Measurements from ENCODE around the gene MANF.

DNA sequence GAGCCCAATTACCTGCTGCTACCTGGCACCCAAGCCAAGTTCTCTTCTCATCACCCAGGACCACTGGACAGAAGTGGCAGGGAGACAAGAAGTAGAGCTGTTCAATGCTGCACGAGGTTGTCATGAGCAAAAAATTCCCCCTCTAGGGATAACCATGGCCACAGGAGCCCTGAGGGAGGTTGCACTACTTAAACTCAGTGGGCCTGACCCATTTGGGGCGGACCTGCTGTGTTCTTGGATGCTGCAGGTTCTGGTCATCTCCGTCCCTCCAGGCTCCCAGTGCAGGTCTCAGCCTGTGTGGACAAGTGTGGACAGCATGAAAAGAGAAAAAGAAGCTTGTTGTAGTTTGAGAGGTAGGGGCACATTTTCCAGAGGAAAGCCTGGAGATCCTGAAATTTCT lies 26.1 kb upstream of the MANF start:
- TF ChIP-seq, protein P1, sequence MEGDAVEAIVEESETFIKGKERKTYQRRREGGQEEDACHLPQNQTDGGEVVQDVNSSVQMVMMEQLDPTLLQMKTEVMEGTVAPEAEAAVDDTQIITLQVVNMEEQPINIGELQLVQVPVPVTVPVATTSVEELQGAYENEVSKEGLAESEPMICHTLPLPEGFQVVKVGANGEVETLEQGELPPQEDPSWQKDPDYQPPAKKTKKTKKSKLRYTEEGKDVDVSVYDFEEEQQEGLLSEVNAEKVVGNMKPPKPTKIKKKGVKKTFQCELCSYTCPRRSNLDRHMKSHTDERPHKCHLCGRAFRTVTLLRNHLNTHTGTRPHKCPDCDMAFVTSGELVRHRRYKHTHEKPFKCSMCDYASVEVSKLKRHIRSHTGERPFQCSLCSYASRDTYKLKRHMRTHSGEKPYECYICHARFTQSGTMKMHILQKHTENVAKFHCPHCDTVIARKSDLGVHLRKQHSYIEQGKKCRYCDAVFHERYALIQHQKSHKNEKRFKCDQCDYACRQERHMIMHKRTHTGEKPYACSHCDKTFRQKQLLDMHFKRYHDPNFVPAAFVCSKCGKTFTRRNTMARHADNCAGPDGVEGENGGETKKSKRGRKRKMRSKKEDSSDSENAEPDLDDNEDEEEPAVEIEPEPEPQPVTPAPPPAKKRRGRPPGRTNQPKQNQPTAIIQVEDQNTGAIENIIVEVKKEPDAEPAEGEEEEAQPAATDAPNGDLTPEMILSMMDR (conservative IDR thresholded peaks at IDR 0.05; ENCODE audit: low read depth in 2 of 2), result no peak
- TF ChIP-seq EZH2 (IDR thresholded peaks at IDR 0.05; ENCODE audit: low read depth, unreplicated experiment) (no peak), POLR2AphosphoS5 (IDR thresholded peaks at IDR 0.05; ENCODE audit: low read depth) (no peak), STAT1 (IDR thresholded peaks at IDR 0.05; ENCODE audit: unreplicated experiment) (no peak), JUNB (IDR thresholded peaks at IDR 0.05; ENCODE audit: unreplicated experiment) (no peak)
- TF ChIP-seq, protein P2, sequence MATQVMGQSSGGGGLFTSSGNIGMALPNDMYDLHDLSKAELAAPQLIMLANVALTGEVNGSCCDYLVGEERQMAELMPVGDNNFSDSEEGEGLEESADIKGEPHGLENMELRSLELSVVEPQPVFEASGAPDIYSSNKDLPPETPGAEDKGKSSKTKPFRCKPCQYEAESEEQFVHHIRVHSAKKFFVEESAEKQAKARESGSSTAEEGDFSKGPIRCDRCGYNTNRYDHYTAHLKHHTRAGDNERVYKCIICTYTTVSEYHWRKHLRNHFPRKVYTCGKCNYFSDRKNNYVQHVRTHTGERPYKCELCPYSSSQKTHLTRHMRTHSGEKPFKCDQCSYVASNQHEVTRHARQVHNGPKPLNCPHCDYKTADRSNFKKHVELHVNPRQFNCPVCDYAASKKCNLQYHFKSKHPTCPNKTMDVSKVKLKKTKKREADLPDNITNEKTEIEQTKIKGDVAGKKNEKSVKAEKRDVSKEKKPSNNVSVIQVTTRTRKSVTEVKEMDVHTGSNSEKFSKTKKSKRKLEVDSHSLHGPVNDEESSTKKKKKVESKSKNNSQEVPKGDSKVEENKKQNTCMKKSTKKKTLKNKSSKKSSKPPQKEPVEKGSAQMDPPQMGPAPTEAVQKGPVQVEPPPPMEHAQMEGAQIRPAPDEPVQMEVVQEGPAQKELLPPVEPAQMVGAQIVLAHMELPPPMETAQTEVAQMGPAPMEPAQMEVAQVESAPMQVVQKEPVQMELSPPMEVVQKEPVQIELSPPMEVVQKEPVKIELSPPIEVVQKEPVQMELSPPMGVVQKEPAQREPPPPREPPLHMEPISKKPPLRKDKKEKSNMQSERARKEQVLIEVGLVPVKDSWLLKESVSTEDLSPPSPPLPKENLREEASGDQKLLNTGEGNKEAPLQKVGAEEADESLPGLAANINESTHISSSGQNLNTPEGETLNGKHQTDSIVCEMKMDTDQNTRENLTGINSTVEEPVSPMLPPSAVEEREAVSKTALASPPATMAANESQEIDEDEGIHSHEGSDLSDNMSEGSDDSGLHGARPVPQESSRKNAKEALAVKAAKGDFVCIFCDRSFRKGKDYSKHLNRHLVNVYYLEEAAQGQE (IDR thresholded peaks at IDR 0.05; ENCODE audit: unreplicated experiment), result no peak
- TF ChIP-seq, protein P3, sequence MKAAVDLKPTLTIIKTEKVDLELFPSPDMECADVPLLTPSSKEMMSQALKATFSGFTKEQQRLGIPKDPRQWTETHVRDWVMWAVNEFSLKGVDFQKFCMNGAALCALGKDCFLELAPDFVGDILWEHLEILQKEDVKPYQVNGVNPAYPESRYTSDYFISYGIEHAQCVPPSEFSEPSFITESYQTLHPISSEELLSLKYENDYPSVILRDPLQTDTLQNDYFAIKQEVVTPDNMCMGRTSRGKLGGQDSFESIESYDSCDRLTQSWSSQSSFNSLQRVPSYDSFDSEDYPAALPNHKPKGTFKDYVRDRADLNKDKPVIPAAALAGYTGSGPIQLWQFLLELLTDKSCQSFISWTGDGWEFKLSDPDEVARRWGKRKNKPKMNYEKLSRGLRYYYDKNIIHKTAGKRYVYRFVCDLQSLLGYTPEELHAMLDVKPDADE (IDR thresholded peaks at IDR 0.05), result no peak

Measured in GM23338 (cell line).